CD14-positive monocyte (primary cell): Measurements from ENCODE around the gene CAMK2N2. TPM values are rescaled to one million over a fixed set of nuclear protein-coding genes. Genes with fewer than 3 reads are reported as not detected.
A peak's percentile ranks its signal among the peaks of the same experiment; 100 is the strongest.

Source experiments
- DNase-seq, 3 donors: peaks; one replicate each; pipeline ENCODE4 v3.0.0-alpha.2; 2011 to 2022
- H2AFZ ChIP-seq: 2 replicates; pipeline ENCODE4 v1.6.0; 2012; ENCODE audit warnings: mild to moderate bottlenecking, low read depth, low read length, inconsistent platforms; ENCODE audit not compliant: insufficient read depth, poor library complexity, severe bottlenecking
- H3K27ac ChIP-seq, 2 donors: 1 replicate in 1 of 2; 2 replicates in 1 of 2; pipeline ENCODE4 v1.5.1; 2012 to 2013; ENCODE audit warnings: low read length in 2 of 2, control low read depth in 1 of 2, inconsistent platforms in 1 of 2, low read depth in 1 of 2, mild to moderate bottlenecking in 1 of 2
- H3K27me3 ChIP-seq, 2 donors: one replicate each; pipeline versions ENCODE4 v1.6.0 to v1.6.1; 2011 to 2013; ENCODE audit warnings: low read length in 2 of 2; ENCODE audit not compliant: control insufficient read depth in 2 of 2, insufficient read depth in 2 of 2
- H3K36me3 ChIP-seq, 2 donors: replicated peaks in 1 of 2; 1 replicate in 1 of 2; 2 replicates in 1 of 2; pipeline versions ENCODE4 v1.5.1 to v1.6.1; 2012 to 2013; ENCODE audit warnings: low read length in 2 of 2, control low read depth in 1 of 2, inconsistent platforms in 1 of 2, mild to moderate bottlenecking in 1 of 2; ENCODE audit not compliant: insufficient read depth in 2 of 2, control insufficient read depth in 1 of 2
- H3K4me1 ChIP-seq, 2 donors: 1 replicate in 1 of 2; 2 replicates in 1 of 2; pipeline versions ENCODE4 v1.5.1 to v1.6.1; 2012 to 2013; ENCODE audit warnings: low read length in 2 of 2, control low read depth in 1 of 2, inconsistent platforms in 1 of 2, mild to moderate bottlenecking in 1 of 2, moderate library complexity in 1 of 2; ENCODE audit not compliant: insufficient read depth in 2 of 2, control insufficient read depth in 1 of 2
- H3K4me2 ChIP-seq: replicated peaks from 2 replicates; pipeline ENCODE3; 2012; ENCODE audit warnings: low read length, moderate library complexity, mild to moderate bottlenecking; ENCODE audit not compliant: poor library complexity, severe bottlenecking; ENCODE audit errors: extremely low read depth
- H3K4me3 ChIP-seq, 3 experiments: fragments of 200-600 bp in 1 of 3; sonication (generic) in 1 of 3; replicated peaks in 1 of 3; 1 replicate in 2 of 3; 2 replicates in 1 of 3; pipeline ENCODE4 v1.5.1; 2011 to 2013; ENCODE audit warnings: low read length in 3 of 3, mild to moderate bottlenecking in 3 of 3, control low read depth in 2 of 3, low read depth in 2 of 3, inconsistent platforms in 1 of 3, moderate library complexity in 1 of 3
- H3K79me2 ChIP-seq: 2 replicates; pipeline ENCODE4 v1.6.0; 2012; ENCODE audit warnings: mild to moderate bottlenecking, control low read depth, inconsistent platforms, low read length, moderate library complexity; ENCODE audit not compliant: insufficient read depth
- H3K9ac ChIP-seq: 2 replicates; pipeline ENCODE4 v1.6.0; 2017; ENCODE audit warnings: low read length, mild to moderate bottlenecking; ENCODE audit not compliant: insufficient read depth, poor library complexity, severe bottlenecking
- H3K9me3 ChIP-seq, 2 donors: replicated peaks in 1 of 2; 1 replicate in 1 of 2; 2 replicates in 1 of 2; pipeline versions ENCODE4 v1.5.1 to v1.6.1; 2012 to 2013; ENCODE audit warnings: low read length in 2 of 2, control low read depth in 1 of 2; ENCODE audit not compliant: control insufficient read depth in 1 of 2, insufficient read depth in 1 of 2
- H4K20me1 ChIP-seq: 2 replicates; pipeline ENCODE4 v1.6.0; 2012; ENCODE audit warnings: mild to moderate bottlenecking, low read length, control low read depth, moderate library complexity; ENCODE audit not compliant: insufficient read depth
- H3K27ac Mint-ChIP-seq, 7 donors: one replicate each; pipeline ENCODE4 v1.8.0; 2020; ENCODE audit warnings: mild to moderate bottlenecking in 7 of 7, mixed read lengths in 7 of 7, moderate library complexity in 6 of 7, inconsistent platforms in 2 of 7
- H3K27me3 Mint-ChIP-seq, 3 donors: one replicate each; pipeline ENCODE4 v1.8.0; 2021 to 2022; ENCODE audit warnings: low read depth in 3 of 3, mild to moderate bottlenecking in 3 of 3, mixed read lengths in 3 of 3, moderate library complexity in 3 of 3, inconsistent platforms in 1 of 3
- H3K36me3 Mint-ChIP-seq, 2 donors: one replicate each; pipeline ENCODE4 v1.8.0; 2020; ENCODE audit warnings: mixed read lengths in 2 of 2, inconsistent platforms in 1 of 2, mild to moderate bottlenecking in 1 of 2
- H3K4me1 Mint-ChIP-seq: one replicate; pipeline ENCODE4 v1.8.0; 2020; ENCODE audit warnings: mild to moderate bottlenecking, mixed read lengths
- H3K4me3 Mint-ChIP-seq, 2 donors: one replicate each; pipeline ENCODE4 v1.8.0; 2020; ENCODE audit warnings: mild to moderate bottlenecking in 2 of 2, mixed read lengths in 2 of 2, moderate library complexity in 1 of 2
- H3K9me3 Mint-ChIP-seq, 7 donors: one replicate each; pipeline ENCODE4 v1.8.0; 2020 to 2022; ENCODE audit warnings: mixed read lengths in 7 of 7, mild to moderate bottlenecking in 6 of 7, moderate library complexity in 6 of 7, inconsistent platforms in 2 of 7
- WGBS: methylation state at CpG from one replicate; pipeline ENCODE4 v1.1.5; 2013; ENCODE audit warnings: missing lambda C conversion rate; ENCODE audit not compliant: insufficient coverage; 5-methylcytosine and 5-hydroxymethylcytosine counted together
- intact Hi-C, 2 donors: fragments of 100-400 bp; cut with micrococcal nuclease; formaldehyde crosslinking; loops; one replicate each; pipeline versions ENCODE4 v1.15.0 to v1.15.1; 2023
- polyA plus RNA-seq, 3 donors: library from polyadenylated mRNA; depleted of rRNA in 1 of 3; unstranded in 2 of 3; stranded (reverse) in 1 of 3; fragments of 300-500 nt in 2 of 3; fragments of >200 nt in 1 of 3; fragmentation: Illumina TruSeq in 2 of 3; gene quantifications; 1 replicate in 2 of 3; 2 replicates in 1 of 3; pipeline ENCODE4 v1.2.3, GENCODE V29; 2012 to 2021
- TF ChIP-seq, protein P1 (sequence below): fragments of 200-600 bp; IDR thresholded peaks from one replicate; pipeline ENCODE4 v1.8.0; 2022; ENCODE audit warnings: antibody characterized with exemption, mild to moderate bottlenecking

CAMK2N2 gene
- polyA plus RNA-seq, 3 donors = not detected

DNA sequence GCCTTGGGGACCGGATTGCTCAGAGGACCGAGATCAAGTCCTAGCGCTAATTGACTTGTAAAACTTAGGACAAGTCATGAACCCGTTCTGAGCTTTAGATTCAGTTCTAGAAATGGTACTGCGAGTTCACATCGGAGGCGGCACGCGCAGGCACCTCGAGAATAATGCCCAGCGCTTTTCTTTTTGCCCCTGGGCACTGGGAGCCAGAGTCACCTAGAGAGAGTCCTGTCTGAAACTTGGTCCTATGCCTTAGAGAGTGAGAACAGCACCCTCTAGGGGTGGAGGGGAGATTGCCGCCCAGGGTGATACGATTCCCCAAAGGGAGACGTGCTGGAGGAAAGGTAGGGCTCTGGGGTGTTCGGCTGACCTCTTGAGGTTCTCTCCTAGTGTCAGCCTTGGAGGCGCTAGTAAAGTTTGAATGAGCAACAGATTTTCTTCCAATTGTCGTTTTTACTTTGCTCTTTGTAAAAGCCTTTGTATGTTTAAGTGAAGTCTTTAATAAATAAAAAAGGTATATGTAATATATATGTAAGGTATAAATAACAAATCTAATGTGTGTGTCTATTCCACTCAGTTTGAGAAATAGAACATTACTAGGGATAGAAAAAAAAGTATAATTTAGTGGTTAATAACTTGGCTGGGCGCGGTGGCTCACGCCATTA is 11.1 kb downstream of the CAMK2N2 start:
- Histone ChIP-seq H3K9ac (peak overlapping the region; percentile 78), H3K79me2 (peaks cover 14% of the 10 kb centered on the region), H3K9me3 (no peaks in the 10 kb centered on the region), H3K4me2 (peak overlapping the region; percentile 93), H4K20me1 (peaks cover 1% of the 10 kb centered on the region), H3K4me3 (peak overlapping the region; percentile 85 to 88 (median 87)), H3K4me1 (peaks cover 15 to 24% of the 10 kb centered on the region in 2 donors), H2AFZ (peak overlapping the region; percentile 100), H3K27ac (peak overlapping the region in 1 of 2 donors; percentile 87), H3K36me3 (peaks cover 4 to 9% of the 10 kb centered on the region in 2 donors), H3K27me3 (no peaks in the 10 kb centered on the region)
- WGBS = under 1% methylated on average over 15 of the region's 20 CpGs
- H3K27ac Mint-ChIP-seq = peak overlapping the region in 4 of 7 donors; percentile 6 to 96 (median 60)
- no peaks in the 10 kb centered on the region for H3K9me3 Mint-ChIP-seq
- peak overlapping the region; percentile 88 to 90 for H3K4me3 Mint-ChIP-seq
- H3K27me3 Mint-ChIP-seq = peaks cover 0 to 3% (median 0%) of the 10 kb centered on the region in 3 donors
- intact Hi-C loops = loop anchor here in 1 of 2 donors (5.0 to 10.0 kb wide), 2 partner anchors 47 to 355 kb away; partner anchors contain the start of gene PSMD2
- peaks cover 11% of the 10 kb centered on the region for H3K4me1 Mint-ChIP-seq
- TF ChIP-seq, protein P1, sequence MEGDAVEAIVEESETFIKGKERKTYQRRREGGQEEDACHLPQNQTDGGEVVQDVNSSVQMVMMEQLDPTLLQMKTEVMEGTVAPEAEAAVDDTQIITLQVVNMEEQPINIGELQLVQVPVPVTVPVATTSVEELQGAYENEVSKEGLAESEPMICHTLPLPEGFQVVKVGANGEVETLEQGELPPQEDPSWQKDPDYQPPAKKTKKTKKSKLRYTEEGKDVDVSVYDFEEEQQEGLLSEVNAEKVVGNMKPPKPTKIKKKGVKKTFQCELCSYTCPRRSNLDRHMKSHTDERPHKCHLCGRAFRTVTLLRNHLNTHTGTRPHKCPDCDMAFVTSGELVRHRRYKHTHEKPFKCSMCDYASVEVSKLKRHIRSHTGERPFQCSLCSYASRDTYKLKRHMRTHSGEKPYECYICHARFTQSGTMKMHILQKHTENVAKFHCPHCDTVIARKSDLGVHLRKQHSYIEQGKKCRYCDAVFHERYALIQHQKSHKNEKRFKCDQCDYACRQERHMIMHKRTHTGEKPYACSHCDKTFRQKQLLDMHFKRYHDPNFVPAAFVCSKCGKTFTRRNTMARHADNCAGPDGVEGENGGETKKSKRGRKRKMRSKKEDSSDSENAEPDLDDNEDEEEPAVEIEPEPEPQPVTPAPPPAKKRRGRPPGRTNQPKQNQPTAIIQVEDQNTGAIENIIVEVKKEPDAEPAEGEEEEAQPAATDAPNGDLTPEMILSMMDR = peak; percentile 87
- peak; percentile 81 to 88 (median 83) for DNase-seq
- peaks cover 8 to 11% of the 10 kb centered on the region in 2 donors for H3K36me3 Mint-ChIP-seq

DNA sequence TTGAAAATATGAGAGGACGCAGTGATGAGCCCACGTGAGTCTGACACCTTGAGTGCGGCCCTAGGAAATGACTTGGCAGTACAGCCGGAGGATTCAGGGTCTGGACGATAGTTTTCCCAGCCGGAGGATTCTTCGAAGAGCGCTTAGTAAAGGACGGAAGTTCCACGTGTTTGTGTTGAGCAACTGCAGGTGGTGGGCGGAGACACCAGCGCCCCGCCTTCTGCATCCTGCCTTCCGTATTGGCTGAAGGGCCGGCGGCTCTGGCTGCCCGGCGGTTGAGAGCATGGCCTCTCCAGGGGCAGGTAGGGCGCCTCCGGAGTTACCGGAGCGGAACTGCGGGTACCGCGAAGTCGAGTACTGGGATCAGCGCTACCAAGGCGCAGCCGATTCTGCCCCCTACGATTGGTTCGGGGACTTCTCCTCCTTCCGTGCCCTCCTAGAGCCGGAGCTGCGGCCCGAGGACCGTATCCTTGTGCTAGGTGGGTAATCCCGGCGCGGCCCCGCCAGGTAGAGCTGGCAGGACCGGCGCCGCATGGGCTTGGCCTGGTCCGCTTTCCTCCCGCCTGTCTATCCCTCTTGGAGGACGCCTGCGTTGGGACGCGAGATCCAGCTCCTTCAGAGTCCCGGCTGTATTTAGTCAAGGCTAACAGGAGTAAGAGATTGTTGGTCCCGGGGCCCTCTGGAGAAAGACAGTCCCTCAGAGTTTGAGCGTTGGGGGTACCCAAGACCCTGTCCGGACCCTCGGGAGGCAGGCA is 11.8 kb downstream of the CAMK2N2 start, which contains the start of gene EEF1AKMT4:
Gene EEF1AKMT4, plus strand, starts transcription at position 261 of the 755 bp plus-strand sequence. Its CDS starts 23 bp downstream, at position 284.
- H3K4me2 ChIP-seq = peak within 1 kb of the TSS; percentile 93
- peak; percentile 98 for DNase-seq
- intact Hi-C loops = loop anchor here (2.0 to 10.0 kb wide), 5 partner anchors 48 to 355 kb away; partner anchors contain the start of genes ABCF3 (in 2 of the 2), PSMD2 (in 2 of the 2), AP2M1 (in 1 of the 2) and EIF4G1 (in 1 of the 2)
- peaks cover 14% of the 10 kb centered on the region for H3K79me2 ChIP-seq
- peak within 1 kb of the TSS; percentile 88 to 90 for H3K4me3 Mint-ChIP-seq
- no peaks in the 10 kb centered on the region for H3K9me3 Mint-ChIP-seq
- H3K27ac Mint-ChIP-seq = peak within 1 kb of the TSS; percentile 96 to 98 (median 97)
- peaks cover 15 to 24% of the 10 kb centered on the region in 2 donors for H3K4me1 ChIP-seq
- H3K27me3 Mint-ChIP-seq = peaks cover 0 to 3% (median 0%) of the 10 kb centered on the region in 3 donors
- H3K27me3 ChIP-seq = no peaks in the 10 kb centered on the region
- peak within 1 kb of the TSS; percentile 100 for H2AFZ ChIP-seq
- peaks cover 12 to 16% of the 10 kb centered on the region in 2 donors for H3K36me3 ChIP-seq
- TF ChIP-seq, protein P1 = no peak
- H3K27ac ChIP-seq = peak within 1 kb of the TSS; percentile 79 to 87
- H3K9ac ChIP-seq = peak within 1 kb of the TSS; percentile 78
- peak within 1 kb of the TSS; percentile 85 to 88 (median 87) for H3K4me3 ChIP-seq
- H3K4me1 Mint-ChIP-seq = peaks cover 11% of the 10 kb centered on the region
- no peaks in the 10 kb centered on the region for H3K9me3 ChIP-seq
- no peaks in the 10 kb centered on the region for H4K20me1 ChIP-seq
- WGBS = under 1% methylated on average over 53 of the region's 54 CpGs
- H3K36me3 Mint-ChIP-seq = peaks cover 15 to 18% of the 10 kb centered on the region in 2 donors
